ENCODE measurements around the gene TWF2.
A peak's percentile ranks its signal among the peaks of the same experiment; 100 is the strongest.

Gene TWF2

DNA sequence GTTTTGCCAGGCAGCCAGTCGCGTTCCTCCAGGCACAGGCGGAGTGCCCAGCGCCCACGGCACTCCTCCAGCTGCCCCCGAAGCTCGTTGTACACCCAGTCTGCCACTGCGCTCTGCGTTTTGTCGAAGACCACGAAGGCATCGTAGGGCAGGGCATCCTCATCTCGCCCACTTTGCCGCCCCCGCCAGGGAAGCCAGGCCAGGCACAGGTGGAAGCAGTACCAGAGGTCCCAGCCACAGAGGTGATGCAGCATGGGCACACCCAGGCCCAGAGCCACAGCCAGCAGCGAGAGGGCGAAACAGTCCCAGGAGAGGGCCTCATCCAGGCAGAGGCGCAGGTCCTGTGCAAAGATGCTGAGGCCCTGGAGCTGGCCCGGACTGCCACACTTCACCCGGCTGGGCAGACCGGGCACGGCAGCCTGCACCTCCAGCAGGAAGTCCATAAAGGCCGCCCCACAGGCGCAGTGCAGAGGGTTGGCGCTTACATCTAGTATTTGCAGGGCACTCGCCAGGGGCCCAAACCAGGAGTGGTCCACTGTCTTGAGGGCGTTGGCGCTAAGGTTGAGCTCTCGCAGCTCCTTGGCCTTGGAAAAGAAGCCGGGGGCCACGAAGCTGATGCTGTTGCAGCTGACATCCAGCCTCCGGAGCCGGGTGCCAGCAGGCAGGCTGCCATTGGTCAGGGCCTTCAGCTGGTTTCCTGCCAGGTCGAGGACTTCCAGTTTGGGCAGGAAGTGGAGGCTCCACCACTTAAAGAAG is 17.2 kb downstream of the TWF2 start:
- DNase-seq = no peak

DNA sequence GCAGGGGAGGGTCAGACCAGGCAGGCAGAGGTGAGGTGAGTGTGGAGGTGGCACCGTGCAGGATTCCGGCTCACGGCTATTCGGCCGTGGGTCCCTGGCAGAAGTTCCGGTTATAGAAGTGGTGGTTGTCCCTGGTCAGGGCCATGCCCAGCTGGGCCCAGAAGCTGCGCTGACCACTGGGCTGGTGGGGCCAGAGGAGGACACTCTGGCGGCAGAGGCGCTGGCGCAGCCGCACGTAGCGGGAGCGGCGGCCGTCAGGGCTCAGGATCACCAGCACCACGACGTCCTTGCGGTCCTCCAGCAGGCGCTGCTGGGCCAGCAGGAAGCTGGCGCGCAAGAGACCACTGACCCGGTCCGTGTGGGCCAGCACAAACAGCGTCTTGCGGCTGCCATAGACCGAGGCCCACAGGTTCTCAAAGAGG is 17.8 kb downstream of the TWF2 start:
- DNase-seq = no peak

DNA sequence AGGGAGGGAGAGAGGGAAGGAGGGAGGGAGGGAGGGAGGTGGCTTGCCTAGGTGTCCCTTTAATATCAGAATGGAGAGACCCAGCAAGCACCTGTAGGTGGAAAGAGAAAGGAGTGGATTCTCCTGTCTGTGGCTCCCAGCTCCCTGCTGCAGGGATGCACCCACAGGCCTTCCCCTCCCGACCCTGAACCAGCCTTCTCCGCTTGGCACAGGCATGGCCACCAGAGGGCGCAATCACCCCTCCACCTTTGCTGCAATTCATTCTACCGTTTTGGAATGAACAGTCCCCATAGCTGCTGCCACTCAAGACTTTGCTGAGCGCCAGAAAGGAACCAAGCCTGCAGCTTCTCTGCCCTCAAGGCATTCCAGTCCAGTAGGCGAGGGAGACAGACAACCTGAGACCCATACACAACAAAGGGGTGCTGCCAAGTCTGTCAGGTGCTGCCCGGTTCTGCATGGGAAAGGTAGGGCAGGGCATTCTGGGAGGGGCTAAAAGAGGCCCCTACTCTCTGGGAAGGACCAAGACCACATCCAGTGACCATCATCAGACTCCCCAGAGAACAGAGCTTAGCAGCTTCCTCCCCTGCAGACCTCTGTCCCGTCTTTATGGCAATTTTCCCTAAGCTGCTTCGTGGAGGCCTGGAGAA is 18.5 kb downstream of the TWF2 start:
- DNase-seq = peak; percentile 89

DNA sequence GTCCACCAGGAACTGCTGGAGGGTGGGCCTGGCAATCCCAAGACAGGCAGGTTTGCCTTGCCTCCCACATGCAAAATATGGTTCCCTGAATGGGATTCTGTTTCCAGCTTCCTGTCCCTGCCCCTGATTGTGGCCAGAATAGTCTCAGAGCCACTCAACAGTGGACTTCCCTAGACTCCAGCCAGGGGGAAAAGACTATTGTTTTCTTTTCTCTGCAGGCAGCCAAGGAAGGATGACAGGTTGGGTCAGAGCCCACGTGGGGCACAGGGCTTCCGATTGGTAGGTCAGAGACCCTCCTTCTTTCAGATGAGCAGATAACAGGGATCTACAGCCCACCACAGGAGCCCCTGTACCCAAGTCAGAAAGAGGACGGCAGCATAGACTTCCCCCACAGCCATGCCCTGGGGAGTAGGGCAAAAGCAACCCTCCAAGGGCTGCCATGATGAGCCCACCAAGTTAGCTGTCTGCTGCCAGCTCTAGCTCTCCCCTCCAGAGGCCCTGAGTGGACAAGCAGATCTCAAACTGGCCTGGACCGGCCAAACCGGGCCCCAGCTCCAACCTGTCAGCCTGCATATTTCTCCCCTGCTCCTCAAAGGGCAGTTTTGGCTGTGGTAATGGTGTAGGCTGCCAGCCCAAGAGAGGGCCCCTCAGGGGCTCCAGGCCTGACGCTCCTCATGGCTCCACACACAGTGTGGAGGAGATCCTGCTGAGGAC is 19.9 kb downstream of the TWF2 start:
- peak; percentile 23 for DNase-seq

DNA sequence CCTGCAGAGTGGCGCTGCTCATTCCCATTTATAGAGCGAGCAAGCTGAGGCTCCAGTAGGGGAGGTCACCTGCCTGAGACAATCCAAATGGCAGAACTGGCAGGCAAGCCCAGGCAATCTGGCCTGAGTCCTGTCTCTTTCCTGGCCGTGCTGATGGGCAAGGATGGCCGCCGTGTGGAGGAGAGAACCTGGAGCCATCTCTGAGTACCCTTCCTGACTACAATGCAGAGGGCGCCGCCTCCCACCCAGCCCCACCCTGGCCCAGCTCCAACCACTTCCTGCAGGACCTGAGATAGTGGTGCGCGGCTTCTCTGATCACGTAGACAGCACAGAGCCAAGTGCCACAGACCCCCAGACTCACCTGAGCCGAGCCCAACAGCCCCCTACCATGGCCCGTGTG is 20.5 kb downstream of the TWF2 start:
- peak; percentile 21 for DNase-seq

DNA sequence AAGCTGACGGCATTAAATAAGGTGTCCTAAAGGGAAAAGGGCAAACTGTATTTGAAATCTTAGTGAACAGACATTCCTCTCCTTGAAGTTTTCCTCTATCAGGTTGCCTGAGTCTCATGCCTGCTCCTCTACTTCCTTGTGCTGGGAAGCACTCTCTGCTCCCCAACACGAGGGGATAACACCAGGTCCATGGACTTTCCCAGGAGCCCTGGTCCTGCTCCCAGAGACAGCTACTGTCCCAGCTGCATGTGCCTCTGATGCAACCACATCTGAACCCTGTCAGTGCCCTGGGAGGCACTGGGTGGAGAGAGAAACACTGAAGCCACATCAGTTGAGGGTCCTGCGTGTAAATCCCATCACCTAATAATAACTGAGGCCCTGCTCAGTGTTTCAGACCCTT is 20.9 kb downstream of the TWF2 start:
- no peak for DNase-seq

DNA sequence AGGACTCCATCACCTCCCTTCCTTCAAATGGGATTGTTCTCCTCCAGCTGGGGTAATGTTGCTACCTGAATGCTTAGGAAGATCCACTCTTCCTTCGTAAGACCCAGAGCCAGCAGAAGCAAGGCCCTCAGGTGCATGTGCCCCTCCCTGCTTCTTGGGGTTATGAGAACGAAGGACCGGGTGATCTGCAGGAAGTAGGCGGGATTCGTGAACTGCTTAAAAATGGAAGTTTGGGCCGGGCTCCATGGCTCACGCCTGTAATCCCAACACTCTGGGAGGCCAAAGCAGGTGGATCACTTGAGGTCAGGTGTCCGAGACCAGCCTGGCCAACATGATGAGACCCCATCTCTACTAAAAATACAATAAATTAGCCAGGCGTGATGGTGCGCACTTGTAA is 21.6 kb downstream of the TWF2 start:
- DNase-seq = no peak

DNA sequence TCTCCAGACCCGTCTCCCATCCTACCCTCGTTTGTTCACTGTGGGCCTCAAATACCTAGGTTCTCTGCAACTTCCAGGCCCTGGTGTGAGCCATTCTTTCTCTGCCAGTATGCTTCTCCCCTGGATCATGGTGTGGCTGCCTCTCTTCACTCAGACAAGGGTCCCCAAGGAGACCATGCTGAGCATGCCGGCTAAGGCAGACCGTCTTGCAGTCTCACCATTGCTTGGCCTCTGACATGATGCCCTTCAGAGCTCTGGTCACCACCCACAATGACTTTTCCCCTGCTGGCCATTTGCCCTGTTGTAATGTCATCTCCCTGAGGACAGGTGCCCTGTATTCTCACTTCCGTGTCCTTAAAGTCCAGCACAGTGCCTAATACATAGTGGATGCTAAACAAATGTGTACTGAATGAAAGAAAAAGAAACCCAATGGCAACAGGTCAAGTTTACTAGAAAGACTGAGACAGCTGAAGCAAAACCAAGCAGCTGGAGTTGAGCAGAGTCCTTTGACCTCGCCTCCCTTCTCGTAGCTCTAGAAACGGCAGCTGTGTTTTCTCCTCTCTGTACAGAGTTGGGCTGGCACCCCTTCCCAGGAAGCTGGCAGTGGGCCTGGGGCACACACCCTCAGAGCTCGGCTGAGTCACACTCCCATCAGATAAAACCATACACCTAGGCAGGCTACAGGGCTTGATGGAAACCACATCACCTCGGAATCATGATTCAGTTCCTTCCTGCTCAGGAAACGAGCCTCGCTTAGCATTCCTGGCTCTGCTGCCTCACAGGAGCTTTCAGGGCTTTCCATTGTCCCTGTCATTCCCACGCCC is 22.2 kb downstream of the TWF2 start:
- peak; percentile 84 for DNase-seq

DNA sequence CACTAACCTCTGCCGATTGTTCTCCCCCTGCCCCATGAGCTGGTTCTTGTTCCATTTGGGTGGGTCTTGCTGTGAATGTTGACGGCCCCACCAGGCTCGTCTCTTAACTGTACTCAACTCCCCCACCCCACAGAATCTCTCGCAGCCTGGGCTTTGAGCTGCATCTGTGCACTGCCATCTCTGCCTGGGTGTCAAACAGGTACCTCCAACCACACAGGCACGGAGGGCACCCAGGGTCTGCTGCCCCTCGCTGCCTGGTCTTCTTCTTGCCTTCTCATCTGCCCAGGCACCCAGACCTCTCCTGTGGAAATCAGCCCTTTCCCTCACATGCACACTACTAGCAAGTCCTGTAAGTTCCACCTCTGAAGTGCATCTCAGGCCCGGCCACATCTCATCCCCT is 23.6 kb downstream of the TWF2 start:
- DNase-seq = peak; percentile 11

DNA sequence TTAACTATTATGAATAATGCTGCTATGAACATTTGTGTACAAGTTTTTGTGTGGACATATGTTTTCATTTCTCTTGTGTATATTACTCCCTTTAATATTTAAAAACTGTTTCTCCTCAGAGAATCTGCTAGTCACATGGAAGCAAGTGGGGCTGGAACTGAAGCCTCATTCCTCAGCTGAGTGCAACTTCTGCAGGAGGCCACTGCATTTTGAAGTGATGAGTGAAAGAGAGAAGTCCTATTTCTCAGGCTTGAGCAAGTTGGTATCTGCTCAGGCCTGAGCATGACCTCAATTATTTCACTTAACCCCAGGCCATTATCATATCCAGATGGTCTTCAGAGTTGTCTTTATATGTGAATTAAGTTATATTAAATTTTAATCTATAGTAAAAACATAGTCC is 25.1 kb downstream of the TWF2 start:
- DNase-seq = no peak

DNA sequence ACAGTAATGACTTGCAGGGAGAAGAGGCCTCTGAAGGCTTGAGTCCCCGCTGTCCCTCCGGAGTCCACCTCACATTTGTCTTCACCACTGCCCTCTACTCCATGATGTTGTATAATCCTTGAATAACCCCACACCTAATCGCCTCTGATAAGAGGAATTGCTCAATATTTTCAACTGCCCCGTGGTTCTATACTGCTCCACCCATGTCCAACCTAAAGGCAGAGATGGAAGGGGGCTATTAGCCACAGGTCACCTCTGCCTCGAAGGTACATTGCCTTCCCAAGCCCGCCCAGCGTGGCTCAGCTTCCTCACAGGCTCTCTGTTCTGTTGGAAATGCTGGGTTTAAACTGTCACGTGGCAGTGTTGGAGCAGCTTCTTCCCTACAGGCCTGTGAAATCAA is 26.0 kb downstream of the TWF2 start:
- DNase-seq = no peak

DNA sequence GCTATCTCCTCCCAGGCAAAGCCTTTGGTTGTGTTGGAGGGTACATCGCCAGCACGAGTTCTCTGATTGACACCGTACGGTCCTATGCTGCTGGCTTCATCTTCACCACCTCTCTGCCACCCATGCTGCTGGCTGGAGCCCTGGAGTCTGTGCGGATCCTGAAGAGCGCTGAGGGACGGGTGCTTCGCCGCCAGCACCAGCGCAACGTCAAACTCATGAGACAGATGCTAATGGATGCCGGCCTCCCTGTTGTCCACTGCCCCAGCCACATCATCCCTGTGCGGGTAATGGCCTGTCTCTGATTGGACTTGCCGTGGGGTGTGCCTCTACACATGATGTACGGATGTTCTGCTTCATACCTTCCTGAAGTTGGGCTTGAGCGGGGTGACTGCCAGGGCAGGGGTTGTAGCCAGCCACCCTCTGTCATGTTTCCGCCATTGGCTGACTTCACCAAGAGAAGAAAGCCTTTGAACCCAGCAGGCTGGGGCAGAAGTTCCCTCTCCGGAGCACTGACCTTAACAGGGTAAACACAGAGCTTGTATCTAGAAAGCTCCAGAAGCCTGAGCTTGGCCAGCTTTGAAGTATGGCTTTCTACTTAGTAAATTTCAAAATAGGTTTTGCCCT is 27.6 kb downstream of the TWF2 start:
- peak; percentile 11 for DNase-seq

DNA sequence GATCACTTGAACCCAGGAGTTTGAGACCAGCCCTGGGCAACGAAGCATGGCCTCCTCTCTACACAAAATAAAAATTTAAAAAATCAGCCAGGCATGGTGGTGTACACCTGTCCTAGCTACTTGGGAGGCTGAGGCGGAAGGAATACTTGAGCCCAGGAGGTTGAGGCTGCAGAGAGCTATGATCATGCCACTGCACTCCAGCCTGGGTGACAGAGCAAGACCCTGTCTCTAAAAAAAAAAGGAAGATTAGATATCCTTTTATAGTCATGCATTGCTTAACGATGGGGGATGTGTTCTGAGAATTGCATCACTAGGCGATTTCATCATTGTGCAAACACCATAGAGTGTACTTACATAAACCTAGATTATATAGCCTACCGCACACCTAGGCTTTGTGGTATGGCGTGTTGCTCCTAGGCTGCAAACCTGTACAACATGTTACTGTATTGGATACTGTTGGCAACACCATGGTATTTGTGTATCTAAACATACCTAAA is 28.4 kb downstream of the TWF2 start:
- no peak for DNase-seq

DNA sequence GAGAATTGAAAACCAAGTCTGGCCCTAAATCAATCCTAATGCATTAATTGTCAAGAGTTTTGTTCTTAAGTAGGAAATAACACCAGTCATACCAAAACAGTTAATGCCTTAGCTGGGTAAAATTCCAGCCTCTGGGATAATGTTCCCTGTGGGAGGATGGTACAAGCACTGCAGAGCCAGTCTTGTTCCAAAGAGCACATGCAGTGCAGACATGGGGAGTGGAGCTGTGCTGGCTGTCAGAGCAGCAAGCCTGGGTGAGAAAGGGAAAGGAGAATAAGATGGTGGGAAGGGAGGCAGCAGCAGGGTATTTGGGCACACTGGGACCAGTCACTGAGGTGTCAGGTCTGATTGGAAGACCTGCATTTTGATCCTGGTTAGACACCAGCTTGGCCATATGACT is 28.9 kb downstream of the TWF2 start:
- no peak for DNase-seq

DNA sequence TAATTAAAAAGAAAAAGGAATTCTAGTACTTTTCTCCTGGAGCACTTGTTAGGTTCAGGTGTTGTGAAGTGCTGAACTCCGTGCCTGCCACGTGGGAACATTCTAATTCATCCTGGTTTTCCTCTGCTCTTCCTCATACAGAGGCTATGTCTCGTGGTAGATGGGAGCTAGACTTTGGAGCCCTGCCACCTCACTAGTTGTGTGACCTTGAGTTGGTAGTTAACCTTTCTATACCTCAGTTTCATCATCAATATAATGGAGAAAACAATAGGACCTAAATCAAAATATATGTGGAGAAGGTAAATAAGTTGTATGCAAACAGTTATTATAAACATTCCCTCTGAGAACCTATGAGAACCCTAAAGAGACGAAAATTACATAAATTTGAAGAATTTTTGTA is 30.4 kb downstream of the TWF2 start:
- DNase-seq = no peak

DNA sequence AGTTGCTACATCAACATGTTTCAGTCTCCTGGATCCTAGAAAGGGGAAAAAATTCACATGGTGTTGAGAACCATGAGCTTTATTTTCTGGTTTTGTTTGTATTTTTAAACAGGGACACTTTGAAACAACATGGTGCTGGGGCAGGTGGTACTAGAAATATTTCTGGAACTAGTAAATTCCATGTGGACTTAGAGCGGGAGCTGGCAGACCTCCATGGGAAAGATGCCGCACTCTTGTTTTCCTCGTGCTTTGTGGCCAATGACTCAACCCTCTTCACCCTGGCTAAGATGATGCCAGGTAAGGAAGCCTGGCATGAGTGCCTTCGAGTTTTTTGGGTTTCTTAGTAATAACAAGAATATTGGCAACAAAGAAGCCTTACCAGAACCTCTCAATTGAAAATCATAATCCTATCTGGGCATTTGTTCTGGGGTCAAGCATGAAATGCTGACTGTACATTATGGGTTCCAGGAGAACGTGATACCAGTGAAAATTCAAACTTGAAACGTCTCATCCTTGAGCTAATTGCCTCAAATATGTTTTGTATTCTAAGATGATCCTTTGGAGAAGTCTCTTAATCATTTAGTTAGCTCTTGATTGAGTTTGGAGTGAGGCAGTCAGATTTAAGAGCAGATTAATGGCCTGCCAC is 33.1 kb downstream of the TWF2 start:
- no peak for DNase-seq

DNA sequence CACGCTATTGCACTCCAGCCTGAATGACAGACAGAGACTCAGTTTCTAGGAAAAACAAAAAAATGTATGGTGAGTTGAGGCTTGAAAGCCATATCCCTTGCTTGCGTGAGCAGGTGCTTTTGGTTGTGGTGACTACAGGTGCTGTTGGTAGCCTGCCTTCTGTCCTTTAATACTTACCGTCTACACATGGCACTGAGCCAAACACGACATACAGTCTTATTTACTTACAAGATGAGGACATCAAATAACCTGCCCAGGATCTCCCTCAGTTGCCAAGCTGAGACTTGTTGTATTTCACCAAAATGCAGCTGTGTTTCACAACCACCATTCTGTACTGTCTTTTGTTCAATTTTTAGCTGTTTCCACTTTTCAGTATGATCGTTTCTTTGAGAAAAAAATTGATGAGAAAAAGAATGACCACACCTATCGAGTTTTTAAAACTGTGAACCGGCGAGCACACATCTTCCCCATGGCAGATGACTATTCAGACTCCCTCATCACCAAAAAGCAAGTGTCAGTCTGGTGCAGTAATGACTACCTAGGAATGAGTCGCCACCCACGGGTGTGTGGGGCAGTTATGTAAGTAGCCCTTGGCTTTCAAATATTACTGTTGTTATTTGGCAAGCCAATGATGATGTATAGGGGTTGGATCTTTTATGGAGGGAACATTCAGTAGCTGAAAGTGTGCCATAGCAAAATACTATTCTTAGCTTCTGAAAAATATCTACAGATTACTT is 34.5 kb downstream of the TWF2 start:
- DNase-seq = no peak

DNA sequence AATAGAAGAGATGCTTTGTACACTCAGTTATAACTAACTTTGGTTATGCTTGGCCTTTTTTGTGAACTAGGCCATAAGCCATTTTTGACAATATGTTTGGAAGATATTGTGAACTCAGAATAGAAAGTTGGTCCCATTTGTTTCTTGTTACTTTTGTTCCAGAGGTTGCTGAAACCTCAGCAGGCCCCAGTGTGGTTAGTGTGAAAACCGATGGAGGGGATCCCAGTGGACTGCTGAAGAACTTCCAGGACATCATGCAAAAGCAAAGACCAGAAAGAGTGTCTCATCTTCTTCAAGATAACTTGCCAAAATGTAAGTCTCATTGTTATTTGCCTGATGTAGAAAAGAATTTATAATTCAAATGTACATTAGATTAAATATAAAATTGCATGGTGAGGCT is 35.3 kb downstream of the TWF2 start:
- no peak for DNase-seq

DNA sequence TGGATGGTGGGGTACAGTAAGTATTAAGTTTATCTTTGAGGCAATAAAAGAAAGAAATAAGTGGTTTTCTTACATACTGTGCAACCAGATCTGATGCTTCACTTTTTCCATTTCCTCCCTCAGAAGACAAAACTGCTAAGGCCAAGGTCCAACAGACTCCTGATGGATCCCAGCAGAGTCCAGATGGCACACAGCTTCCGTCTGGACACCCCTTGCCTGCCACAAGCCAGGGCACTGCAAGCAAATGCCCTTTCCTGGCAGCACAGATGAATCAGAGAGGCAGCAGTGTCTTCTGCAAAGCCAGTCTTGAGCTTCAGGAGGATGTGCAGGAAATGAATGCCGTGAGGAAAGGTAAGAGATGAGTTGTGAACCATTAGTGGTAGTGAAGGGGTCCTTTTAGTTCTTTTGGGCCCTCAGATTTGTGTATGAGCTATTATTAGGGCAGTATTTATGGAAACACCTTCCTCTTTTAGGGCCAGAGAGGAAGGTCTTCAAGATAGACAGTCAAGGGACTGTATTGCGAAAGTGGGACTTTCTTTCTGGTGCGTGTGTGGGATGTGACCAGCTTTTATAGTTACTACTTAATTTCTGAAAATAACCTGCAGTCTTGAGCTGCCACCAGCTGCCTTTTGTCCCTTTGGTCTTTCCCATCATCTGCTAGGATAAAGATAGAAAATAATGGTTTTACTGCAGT is 36.4 kb downstream of the TWF2 start:
- no peak for DNase-seq

DNA sequence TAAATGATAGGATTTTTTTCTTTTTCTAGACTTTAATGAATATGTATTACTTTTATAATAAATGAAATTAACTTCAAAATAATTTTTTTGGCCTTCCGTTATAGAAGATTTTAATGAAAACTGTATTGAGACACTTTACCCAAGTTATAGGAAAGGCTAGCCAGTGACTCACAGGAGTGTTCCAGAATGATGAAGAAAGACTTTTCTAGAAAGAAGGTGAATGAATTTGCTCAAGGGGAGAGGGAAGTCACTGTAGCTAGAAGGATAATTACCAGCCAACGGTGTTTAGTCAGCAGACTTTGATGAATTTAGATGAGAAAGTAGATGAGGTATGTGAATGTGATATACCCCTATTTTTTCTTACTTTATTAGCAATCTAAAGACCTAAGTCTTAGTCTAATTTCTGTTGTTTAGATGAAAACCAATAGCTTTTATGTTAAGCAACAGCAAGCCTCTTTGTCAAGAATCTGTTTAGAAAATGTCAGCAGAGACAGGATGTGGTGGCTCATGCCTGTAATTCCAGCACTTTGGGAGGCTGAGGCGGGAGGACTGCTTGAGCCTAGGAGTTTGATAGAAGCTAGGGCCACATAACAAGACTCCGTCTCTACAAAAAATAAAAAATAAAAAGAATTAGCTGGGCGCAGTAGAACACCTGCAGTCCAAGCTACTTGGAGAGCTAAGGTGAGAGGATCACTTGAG is 37.8 kb downstream of the TWF2 start:
- no peak for DNase-seq
